ENCODE measurements around the gene SMIM26. TPM values are rescaled to one million over a fixed set of nuclear protein-coding genes. Genes with fewer than 3 reads are reported as not detected.

Gene SMIM26
- total RNA-seq, 1 experiment from 2014 or later: 148 TPM

GRCh38 chr20:18571009-18571408, 3.8 kb downstream of the SMIM26 start:
- no peak for DNase-seq (ENCODE audit: low read depth, low spot score)
- in situ Hi-C loops (cut with HindIII; ENCODE audit: low pct_unique_long_range_greater_than_20kb, low sequenced_read_pairs): no loop called here

- in situ Hi-C loops (cut with HindIII; ENCODE audit: low pct_unique_long_range_greater_than_20kb, low sequenced_read_pairs): no loop called here
Observed at GRCh38 chr20:18571578-18571977, 4.3 kb downstream of the SMIM26 start.

DNA sequence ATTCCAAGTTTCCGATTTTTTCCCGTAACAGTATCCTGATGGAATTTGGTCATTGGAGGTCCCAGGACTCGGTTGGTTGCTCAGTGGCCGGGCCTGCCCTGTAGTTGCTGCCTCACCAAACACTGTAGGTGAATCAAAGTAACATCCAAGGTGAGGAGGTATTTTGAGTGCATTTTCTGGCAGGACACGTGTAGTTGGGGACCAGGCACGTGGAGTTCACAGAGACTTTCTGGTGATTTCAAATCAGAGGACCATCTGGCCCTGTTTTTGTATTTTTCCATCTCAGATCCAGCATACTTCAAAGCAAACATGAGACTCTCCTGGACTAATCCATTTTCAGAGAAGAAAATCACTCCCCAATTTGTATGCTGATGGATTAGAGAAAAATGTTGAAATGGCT, 10.7 kb downstream of the SMIM26 start:
- in situ Hi-C loops (cut with HindIII; ENCODE audit: low pct_unique_long_range_greater_than_20kb, low sequenced_read_pairs): no loop called here
- no peak for DNase-seq (ENCODE audit: low read depth, low spot score)

More at GRCh38 chr20:18571578-18571977, 4.3 kb downstream of the SMIM26 start:
- DNase-seq (ENCODE audit: low read depth, low spot score): no peak

DNA sequence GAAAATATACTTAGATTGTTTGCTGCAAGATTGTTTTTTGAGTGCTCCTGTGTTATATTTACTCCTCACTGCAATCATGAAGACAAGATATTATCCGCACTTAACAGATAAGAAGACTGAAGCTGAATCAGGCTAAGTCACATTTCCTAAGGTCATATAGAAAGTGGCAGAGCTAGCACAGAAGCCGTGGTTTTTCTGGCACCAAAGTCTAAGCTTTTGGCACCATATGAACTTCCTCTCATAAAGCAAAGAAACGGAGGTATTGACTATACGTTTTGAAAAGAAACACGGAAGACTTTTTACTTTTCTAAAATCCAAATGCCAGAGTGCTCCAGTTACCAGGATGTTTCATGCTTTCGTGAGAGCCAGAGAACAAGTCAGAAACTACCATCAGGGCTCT, 11.3 kb downstream of the SMIM26 start:
- in situ Hi-C loops (cut with HindIII; ENCODE audit: low pct_unique_long_range_greater_than_20kb, low sequenced_read_pairs): no loop called here
- DNase-seq (ENCODE audit: low read depth, low spot score): no peak

DNA sequence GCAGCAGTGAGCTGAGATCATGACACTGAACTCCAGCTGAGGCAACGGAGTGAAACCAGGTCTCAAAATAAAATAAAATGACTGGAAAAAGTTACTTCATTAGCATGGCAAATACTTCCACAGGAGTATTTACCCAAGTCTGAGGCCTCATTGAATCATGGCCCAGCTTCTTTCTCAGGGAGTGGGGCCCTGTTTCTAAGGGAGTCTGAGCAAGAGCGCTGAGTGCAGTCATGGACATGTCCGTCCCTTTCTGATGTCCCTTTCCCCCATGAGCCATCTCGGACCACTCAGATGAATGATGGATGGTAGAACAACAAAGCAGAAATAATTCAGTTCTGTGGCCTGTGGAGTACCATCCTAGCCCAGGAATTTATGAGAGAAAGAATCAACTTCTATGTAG, 12.8 kb downstream of the SMIM26 start:
- DNase-seq (ENCODE audit: low read depth, low spot score): no peak
- in situ Hi-C loops (cut with HindIII; ENCODE audit: low pct_unique_long_range_greater_than_20kb, low sequenced_read_pairs): no loop called here

- peak; percentile 82 for DNase-seq (ENCODE audit: low read depth, low spot score)
- in situ Hi-C loops (cut with HindIII; ENCODE audit: low pct_unique_long_range_greater_than_20kb, low sequenced_read_pairs): no loop called here
Observed at GRCh38 chr20:18585134-18585533, 17.9 kb downstream of the SMIM26 start.

DNA sequence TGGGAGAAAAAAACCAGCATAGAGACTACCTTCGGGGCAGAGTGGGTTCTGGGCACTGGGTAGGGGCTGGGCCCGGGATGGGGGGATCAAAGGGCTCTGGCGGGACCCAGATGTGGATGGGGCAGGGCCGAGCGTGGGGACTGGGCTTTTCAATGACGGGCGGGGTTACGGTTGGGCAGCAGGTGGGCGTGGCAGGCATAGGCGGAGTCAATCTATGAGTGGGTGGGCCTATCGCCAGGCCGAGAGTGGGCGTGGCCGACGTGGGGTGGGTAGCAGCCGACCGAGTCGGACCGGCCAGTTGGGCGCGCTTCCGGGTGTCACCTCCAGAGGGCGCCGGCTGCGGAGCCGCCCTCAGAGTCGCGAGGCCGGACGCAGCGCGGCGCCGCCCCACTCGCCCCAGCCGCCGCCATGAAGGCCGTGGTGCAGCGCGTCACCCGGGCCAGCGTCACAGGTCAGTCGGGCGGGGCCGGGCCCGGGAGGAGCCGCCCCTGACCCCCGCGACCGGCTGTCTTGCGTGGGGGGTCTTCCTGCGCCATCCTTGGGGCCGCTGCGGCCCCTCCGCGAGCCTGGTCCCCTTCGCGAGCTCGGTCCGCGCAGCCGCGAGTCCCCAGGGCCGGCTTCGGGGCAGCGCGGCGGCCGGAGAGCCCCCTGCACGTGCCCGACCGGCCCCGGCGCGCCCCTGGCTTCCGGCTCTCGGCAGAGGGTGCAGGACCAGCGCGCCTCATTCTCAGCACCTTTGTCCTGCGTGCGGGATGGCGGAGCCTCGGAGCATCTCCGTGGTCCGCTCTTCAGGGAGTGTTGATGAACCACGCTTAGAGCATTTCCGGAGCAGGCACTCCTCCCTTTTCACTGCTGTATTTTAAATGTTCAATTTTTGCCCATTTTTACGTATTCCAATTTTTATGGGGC, 20.7 kb downstream of the SMIM26 start, which contains the start of gene DTD1:
TSS of gene DTD1 (plus strand) at position 390 of the 909 bp plus-strand sequence. CDS start at position 409, 19 bp downstream.
- in situ Hi-C loops (cut with HindIII; ENCODE audit: low pct_unique_long_range_greater_than_20kb, low sequenced_read_pairs): no loop called here
- peak; percentile 93 for DNase-seq (ENCODE audit: low read depth, low spot score)

GRCh38 chr20:18588574-18588933, 21.3 kb downstream of the SMIM26 start:
- in situ Hi-C loops (cut with HindIII; ENCODE audit: low pct_unique_long_range_greater_than_20kb, low sequenced_read_pairs): no loop called here
- no peak for DNase-seq (ENCODE audit: low read depth, low spot score)

DNA sequence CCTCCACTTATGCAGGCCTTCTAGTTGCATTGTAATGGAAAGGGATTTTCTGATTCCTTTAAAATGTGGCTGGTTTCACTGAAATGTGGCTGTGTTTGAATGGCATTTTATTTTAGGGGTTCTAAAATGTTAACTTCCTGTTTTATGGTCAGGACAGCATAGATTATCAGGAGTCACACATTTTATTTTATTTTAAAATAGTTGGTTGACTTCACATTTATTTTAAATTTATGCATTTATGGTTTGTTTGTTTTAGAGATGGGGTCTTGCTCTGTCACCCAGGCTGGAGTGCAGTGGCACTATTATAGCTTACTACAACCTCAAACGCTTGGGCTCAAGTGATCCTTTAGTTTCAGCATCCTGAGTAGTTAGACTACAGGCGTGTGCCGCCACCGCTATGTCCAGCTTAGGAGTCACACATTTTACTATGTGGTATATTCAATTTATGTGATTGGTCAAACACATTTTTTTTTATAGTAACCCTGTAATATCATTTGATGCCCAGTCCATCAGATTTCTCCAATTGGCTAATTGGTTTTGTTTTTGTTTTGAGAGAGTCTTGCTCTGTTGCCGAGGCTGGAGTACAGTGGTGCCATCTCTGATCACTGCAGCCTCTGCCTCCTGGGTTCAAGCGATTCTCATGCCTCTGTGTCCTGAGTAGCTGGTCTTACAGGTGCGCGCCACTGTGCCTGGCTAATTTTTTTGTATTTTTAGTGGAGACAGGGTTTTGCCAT, 22.9 kb downstream of the SMIM26 start:
- peak; percentile 22 for DNase-seq (ENCODE audit: low read depth, low spot score)
- in situ Hi-C loops (cut with HindIII; ENCODE audit: low pct_unique_long_range_greater_than_20kb, low sequenced_read_pairs): no loop called here

DNA sequence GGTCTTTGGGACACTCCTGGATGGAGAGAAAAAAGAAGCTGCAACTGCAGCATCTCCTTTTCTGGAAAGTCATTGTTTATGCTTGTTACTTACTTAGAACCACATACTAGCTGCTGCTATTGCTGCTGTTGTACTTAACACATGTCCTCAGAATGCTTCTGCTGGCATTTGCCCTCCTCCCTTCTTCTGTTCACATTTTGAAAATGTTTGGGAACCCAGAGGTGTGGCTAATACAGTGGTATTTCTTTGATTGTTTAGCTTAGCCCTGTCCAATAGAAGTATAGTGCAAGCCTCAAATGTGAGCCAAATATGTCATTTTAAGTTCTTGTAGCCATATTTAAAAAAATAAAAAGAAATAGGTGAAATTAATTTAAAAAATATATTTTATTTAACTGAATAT, 29.0 kb downstream of the SMIM26 start:
- no peak for DNase-seq (ENCODE audit: low read depth, low spot score)
- in situ Hi-C loops (cut with HindIII; ENCODE audit: low pct_unique_long_range_greater_than_20kb, low sequenced_read_pairs): no loop called here

DNA sequence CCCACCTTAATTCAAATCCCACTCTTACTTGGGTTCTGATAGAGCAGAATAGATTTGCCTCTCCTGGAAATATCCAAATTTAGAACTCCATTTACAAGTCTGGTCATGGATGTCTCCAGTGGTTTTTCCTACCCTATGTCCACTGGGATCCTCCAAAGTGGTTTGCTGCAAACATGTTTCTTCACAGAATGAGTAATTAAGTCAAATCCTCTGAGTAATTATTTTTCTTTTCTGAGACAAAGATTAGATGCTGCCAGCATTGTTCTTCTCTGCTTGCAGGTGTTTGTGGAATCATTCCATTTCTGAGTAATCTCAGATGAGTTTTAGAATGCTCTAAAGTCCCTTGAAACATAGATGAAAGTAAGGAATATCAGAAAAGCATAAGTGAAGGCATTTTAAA, 42.5 kb downstream of the SMIM26 start:
- in situ Hi-C loops (cut with HindIII; ENCODE audit: low pct_unique_long_range_greater_than_20kb, low sequenced_read_pairs): no loop called here
- DNase-seq (ENCODE audit: low read depth, low spot score): no peak

- in situ Hi-C loops (cut with HindIII; ENCODE audit: low pct_unique_long_range_greater_than_20kb, low sequenced_read_pairs): no loop called here
- DNase-seq (ENCODE audit: low read depth, low spot score): no peak
Observed at GRCh38 chr20:18611492-18611891, 44.3 kb downstream of the SMIM26 start.

- DNase-seq (ENCODE audit: low read depth, low spot score): no peak
- in situ Hi-C loops (cut with HindIII; ENCODE audit: low pct_unique_long_range_greater_than_20kb, low sequenced_read_pairs): no loop called here
Observed at GRCh38 chr20:18613553-18613952, 46.3 kb downstream of the SMIM26 start.

DNA sequence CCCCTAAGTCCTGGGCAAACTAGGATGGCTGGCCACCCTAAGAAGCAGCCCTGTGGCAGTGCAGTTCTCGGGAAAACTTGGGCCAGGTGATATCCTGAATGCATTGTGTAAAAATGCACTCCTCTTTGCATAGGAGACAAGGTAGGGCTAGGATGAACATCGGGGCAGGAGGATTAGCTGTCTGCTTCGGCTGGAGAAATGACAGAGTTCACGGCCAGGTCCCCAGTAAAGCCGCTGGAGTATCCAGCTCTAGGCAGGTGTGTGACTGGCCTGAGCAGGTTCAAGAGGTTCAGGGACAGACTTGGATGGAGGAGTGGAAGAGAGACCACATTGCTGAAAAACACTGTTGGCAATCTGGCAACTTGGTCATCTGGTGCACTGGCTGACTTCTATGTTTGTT, 47.0 kb downstream of the SMIM26 start:
- DNase-seq (ENCODE audit: low read depth, low spot score): no peak
- in situ Hi-C loops (cut with HindIII; ENCODE audit: low pct_unique_long_range_greater_than_20kb, low sequenced_read_pairs): no loop called here

GRCh38 chr20:18615020-18615650, 47.9 kb downstream of the SMIM26 start:
- in situ Hi-C loops (cut with HindIII; ENCODE audit: low pct_unique_long_range_greater_than_20kb, low sequenced_read_pairs): no loop called here
- no peak for DNase-seq (ENCODE audit: low read depth, low spot score)

Measured in SK-MEL-5 (cell line).